NCI-H146 treated with DMSO at 0.1 percent for 48 hours (cell line): ENCODE data around the gene GPR12.
"Not testable (repeated sequence)": the region's sequence is repeated elsewhere in the genome, so short reads cannot be mapped to it uniquely, and the experiment has no call there.

ENCODE experiments used
- DNase-seq: peaks from one replicate; lab custom pipeline; 2025; ENCODE audit not compliant: unreplicated experiment; lab: John Stamatoyannopoulos, UW

GPR12 gene

DNA sequence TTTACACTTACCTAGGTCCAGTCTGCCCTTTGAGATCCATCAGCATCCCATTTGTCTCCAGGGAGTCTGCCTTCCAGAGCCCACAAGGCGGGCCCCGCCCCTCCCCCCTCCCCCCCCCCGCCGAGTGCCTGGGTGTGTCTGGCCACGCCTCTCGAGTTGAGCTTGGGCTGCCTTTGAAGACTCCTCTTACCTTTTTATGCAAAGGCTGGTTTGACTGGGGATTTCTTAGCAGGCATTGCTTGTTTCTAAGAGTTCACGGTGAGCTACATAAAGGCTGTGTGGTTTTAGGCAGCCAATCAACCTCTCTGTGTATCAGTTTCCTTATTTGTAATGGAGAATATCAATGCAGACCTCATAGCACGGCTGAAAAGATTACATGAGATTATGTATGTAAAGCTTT, 11.3 kb downstream of the GPR12 start:
- DNase-seq, result no peak

DNA sequence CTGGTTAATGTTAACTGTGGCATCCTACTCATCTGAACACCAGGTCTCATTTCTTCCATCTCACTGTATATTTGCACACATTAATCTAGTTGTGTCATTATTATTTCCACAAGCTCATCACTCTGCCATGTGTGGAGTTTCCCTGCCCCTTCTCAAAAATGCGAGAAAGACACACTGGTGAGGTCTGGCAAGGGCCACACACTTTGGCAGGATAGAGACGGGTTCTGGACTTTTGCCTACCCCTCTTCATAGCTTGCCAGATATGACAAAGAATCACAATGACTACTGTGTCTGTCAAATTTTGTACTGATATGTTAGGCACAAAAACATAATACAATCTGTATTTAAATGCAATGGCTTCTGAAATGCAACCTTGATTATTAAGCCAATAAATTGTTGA, 12.9 kb downstream of the GPR12 start:
- DNase-seq, result no peak

DNA sequence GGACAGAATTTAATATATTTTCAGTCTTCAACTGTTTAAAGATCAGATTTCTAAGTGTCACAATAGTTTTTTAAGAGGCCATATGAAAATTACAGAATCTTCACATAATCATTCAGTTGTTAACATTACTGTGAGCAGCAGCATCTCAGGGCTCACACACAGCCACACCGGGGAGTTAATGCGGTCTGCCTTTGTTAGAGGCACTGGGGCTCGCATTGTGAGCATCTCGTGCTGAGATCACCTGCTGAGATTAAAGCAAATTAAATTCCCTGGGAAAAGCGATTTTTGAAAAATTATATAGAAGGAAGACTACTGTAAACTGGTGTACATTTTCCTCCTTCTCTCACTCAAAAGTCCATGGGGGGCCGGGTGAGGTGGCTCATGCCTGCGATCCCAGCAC, 16.6 kb downstream of the GPR12 start:
- peak; percentile 45 for DNase-seq

DNA sequence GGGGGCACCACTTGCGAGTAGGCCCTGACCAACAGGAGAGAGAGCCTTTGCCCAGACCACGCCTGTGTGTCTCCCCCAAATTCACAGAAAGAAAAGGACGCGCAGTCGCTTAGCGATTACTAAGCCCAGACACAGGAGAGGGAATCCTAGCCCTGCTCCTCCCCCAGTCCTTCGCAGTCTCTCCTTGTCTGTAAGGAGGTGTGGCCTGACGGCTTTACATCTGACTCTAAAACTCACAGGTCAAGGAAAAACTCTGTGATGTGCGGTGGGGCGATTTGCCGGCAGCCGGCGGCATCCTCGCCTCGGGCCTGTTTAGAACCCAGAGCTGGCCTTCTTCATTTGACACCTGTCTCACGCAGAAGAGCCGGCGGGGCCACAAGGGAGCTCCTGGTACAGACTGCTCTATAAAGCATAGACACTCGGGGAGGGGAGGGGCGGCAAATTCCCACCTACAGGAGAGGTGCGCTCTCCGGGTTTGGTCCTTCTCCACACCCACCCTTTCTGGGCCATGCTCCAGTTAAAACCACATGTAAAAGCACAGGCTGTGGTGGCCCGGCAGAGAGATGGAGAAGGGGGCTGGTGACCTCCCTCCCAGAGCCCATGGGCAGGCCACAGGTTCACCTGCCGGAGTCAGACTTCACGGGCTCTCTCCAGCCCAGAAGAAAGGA, 17.8 kb downstream of the GPR12 start:
- DNase-seq, result no peak

DNA sequence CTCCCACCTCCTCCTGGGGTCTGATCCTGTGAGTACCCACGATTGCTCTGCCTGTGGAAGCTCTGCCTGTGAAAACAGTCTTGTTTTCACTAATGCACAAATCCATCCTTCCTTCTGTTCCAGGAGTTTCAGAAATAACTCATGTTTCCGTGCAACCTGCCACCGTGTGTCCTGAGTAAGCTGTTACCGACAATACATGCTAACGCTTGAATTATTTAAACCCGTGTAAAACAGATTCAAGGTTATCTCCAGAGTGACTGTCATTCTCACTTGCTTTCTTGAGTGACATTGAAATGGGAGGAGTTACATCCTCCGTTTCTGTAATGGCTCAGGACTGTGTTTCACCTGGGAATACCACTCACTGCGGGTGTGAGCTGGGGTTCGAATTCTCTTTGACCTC, 24.9 kb downstream of the GPR12 start:
- DNase-seq, result no peak

DNA sequence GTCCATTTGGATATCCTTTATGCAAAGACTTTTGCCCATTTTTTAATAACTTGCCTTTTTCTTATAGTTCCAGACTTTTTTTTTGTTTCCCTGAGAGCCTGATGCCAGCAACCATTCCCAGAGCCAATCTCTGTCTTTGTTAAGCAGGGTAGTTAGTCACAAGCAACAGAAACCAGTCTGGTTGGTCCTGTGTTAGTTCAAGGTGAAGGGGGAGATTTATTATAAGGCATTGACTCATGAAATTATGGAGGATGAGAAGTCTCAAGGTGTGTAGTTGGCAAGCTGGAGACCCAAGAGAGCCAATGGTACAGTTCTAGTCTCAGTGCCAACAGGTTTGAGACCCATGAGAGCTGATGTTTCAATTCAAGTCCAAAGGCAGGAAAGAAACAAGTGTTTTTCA, 33.0 kb downstream of the GPR12 start:
- DNase-seq, result peak; percentile 64

DNA sequence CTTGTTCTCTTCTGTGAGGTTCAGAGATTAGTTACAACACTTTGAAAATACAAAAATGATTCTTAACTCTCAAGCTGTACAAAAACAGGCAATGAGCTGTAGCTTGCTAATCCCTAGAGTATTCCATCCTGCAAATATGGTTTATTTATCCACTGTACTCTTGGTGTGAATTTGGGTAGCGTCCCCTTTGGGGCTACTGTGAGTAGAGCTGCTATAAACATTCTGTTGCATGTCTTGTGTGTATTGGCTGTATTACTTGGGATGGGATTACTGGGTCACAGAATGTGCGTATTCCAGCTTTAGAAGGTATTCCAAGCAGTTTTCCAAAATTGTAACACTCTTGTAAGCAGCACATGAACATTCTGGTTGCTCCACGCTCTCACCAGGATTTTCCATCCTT, 33.5 kb downstream of the GPR12 start:
- DNase-seq, result no peak

DNA sequence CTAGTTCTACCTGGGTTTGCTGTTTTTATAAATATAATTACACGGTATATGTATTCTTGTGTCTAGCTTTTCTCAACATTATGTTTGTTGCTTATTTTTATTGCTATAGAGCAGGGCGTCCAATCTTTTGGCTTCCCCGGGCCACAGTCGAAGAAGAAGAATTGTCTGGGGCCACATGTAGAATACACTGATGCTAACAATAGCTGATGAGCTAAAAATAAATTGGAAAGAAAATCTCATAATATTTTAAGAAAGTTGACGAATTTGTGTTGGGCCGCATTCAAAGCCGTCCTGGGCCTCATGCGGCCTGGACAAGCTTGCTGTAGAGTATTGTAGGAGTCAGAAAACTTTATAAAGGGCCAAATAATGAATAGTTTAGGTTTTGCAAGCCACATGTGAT, 33.9 kb downstream of the GPR12 start:
- DNase-seq, result no peak

DNA sequence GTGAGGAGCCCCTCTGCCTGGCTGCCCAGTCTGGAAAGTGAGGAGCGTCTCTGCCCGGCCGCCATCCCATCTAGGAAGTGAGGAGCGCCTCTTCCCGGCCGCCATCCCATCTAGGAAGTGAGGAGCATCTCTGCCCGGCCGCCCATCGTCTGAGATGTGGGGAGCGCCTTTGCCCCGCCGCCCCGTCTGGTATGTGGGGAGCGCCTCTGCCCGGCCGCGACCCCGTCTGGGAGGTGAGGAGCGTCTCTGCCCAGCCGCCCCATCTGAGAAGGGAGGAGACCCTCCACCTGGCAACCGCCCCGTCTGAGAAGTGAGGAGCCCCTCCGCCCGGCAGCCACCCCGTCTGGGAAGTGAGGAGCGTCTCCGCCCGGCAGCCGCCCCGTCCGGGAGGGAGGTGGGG, 37.0 kb downstream of the GPR12 start:
- DNase-seq, result not testable (repeated sequence)

DNA sequence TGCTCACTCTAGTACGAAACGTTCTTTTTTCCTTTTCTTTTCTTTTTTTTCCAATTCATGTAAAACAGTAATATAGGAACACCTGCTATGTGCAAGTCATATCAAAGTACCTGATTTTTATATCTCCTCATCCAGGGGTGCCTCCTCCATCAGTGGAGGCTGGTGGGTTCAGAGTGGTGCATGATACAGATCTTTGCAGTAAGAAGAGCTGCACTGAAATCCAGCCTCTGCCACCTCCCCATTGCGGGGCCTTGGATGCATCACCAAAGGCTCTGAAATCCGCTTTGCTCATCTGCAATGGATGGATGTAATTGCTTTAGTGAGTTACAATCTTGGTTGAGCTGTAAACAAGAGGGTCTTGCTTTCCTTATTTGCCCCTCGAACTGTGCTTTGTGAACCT, 38.3 kb downstream of the GPR12 start:
- no peak for DNase-seq

DNA sequence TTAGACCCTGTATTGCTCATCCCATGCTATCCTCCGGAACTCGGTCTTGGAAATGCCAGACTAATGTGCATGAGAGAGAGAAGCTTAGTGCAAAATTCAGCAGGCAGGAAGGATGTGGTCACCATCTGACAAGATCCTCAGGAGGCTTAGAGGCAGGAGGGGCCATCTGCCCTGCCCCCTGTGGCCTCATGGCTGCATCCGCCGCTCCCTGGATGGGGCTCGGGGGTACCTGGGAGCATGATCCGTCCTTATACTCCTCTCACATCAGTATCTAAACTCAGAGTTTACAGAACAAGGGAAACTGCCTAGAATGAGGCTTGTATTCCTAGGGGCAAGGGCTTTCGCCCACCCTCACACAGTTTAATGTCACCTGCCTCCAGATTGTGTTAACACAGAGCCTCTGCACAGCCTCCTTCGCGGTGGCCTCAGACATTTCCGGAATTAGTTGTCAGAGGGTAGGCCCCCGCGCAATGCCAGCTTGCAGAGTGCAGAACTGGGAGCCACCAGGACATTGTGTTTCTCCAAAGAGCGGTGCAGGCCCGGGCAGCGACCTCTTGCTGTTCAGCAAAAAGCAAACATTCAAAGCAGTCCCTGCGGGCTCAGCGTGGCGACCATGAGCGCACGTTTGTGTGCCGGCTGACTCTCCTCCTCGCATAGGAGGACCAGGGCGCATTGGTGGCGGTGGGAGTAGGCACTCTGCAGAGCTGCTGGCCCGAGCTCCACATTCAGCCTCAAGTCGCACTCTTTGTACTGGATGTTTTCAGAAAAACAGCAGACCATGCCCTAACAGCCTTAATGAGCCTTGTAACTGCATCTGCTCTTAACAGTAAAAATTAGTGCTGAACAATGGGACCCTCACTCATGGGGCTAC, 39.1 kb downstream of the GPR12 start:
- peak; percentile 80 for DNase-seq

DNA sequence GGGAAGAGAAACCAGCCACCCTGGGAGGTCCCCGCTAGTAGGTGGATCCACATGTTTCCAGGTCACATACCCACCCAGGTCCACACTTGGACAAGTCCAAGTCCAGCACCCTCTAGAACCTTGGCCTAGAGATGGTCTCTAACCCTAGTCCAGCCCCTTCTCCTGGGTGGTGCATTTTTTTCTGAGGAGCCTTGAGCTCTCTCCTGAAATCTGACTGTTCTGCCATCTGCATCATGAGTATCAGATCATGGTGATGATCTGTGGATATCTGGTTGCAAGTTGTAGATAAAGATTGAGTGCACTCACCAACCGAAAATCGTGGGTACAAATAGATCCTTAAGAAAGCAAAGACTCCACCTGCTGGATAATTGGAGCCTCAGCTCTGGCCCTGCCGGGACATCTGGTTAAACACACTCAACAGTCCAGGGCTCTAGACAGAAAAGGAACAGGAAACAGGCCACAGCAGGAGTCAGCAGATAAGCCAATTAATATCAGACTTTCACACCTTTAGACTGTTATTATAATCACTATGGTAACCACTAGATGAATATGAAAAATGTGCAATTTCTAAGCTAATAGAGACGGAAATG, 41.1 kb downstream of the GPR12 start:
- DNase-seq, result peak; percentile 97

DNA sequence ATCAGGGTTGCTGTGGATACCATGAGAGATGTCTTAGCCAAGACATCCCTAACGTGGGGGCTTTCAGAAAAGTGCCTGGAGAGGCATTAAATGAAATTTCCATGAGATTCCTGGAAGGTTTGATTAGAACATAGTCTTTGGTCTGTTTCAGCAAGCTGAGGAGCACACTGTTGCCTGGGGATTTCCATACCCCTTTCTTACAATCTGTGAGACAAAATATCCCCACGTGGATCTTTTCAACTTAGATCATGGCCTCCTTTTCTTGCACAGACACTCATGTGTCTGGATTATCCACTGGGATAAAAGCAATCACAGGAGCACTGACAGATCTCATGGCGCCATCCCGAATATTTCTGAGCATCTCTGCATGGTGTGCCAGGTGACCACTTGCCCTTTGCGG, 41.7 kb downstream of the GPR12 start:
- no peak for DNase-seq

DNA sequence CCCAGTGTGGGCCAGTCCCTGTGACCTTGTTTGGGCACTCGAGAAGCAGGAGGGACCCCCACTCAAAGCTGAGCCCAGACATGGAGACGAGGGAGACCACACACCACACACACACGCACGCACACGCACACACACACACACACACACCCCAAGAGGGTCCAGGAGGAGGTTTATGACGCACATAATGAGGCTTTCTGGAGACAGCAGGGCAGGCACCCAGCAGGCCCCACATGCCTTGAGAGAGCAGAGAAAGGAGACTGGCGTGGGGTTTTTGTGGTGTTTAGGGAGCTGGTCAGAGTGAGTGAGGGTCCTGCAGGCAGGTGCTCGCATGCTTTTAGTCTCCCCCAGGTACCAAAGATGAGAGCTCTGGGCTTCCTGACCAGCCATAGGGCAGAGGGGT, 42.4 kb downstream of the GPR12 start:
- no peak for DNase-seq

DNA sequence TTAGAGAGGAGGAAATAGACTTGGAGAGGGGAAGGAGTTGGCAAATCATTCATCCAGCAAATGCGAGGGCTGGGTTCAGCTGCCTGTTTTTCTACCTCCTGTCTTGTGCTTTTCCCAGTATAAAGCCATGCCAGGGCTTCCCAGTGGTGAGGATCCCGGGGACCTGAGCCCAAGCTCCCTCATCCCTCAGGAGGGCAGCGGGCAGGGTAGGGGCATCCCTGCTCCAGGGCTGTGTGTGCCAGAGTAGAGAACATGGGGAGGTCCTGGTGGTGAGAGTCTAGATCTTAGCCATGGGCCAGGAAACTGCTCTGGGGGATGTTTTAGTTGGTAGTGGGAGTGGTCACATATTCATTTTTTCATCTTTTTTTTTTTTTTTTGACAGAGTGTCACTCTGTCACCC, 43.6 kb downstream of the GPR12 start:
- no peak for DNase-seq

DNA sequence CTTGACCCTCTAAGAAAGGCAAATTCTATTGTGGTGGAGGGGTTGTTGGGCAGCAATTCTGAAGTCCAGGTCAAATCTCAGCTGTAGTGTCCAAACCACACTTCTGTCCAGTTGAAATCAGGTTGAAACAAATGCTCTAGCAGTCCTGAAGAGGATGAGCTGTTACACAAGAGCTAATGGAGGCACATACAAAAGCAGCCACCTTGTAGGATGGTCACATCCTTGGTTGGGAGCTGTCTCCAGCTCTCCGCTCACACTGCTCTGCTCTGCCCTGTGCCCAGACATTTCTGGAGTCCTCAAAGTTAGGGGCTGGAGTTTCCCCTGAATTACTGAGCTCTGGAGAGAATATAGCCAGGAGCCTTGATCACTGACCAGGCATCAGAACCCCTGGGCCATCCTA, 47.2 kb downstream of the GPR12 start:
- no peak for DNase-seq

DNA sequence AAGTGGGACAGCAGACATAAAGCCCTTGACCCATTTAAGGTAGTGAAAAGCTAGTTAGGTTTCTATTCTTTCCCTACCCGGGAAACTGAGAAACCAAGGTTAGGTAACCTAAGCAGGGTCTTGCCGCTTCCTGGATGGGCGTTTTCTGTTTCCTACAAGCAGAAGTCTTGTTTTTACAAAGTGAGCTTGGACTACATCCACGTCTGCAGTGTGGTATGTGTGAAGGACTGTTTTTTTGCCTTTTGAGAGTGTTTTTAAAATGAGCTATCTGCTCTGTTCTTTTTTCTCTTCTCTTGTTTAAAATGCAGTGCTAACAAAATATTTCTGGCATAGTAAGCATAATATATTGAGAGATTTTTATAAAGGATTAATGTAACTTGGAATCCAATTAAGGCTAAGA, 49.4 kb downstream of the GPR12 start:
- no peak for DNase-seq

DNA sequence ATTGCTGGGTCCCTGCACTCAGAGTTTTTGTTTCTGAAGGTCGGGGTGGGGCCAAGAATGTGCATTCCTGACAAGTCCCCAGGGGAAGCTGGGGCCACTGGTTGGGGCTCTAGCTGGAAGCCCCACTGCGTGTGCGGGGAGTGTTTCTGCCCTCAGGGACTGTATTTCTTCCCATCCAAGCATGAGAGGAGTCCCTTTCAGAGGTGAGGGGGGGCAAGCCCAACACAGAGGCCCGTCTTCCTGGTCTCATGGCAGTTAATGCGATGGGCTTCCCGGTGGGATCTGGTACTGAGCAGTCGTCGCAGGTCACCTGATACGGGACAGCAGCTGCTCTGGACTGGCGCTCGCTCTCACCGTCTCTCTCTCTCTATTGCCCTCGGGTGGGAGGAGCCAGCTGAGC, 50.4 kb downstream of the GPR12 start:
- no peak for DNase-seq

DNA sequence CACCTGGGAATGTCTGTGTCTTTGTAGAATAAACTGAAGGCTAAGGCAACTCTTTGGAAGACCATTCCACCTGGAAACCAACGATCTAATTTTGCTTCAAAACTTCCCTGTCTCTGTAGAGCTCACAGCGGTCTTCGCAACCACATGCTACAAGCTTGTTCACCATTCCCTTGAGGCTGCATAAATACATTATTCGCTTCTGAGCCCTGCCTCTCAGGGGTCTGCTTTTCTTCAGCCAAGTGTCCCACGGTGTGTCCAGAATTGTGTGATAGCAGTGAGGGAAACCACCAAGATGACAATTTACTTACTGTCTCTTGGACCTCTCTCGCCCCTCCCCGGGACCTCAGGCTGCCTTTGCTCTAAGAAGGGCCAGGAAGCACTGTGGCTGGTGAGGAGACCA, 51.1 kb downstream of the GPR12 start:
- no peak for DNase-seq

DNA sequence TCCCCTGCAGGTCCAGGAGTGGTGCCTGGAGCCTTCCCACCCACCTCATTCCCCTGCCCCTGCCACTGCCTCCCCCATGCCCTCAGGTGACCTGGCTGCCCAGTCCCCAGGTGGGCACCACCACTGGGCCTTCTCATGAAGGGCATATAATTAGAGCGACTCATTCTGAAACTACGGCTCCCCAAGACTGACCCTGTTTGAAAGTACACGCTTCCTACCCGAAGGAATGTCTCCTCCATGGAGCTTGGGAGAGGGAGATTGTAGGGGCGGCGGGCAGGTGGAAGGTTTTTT, 52.6 kb downstream of the GPR12 start:
- DNase-seq, result no peak

DNA sequence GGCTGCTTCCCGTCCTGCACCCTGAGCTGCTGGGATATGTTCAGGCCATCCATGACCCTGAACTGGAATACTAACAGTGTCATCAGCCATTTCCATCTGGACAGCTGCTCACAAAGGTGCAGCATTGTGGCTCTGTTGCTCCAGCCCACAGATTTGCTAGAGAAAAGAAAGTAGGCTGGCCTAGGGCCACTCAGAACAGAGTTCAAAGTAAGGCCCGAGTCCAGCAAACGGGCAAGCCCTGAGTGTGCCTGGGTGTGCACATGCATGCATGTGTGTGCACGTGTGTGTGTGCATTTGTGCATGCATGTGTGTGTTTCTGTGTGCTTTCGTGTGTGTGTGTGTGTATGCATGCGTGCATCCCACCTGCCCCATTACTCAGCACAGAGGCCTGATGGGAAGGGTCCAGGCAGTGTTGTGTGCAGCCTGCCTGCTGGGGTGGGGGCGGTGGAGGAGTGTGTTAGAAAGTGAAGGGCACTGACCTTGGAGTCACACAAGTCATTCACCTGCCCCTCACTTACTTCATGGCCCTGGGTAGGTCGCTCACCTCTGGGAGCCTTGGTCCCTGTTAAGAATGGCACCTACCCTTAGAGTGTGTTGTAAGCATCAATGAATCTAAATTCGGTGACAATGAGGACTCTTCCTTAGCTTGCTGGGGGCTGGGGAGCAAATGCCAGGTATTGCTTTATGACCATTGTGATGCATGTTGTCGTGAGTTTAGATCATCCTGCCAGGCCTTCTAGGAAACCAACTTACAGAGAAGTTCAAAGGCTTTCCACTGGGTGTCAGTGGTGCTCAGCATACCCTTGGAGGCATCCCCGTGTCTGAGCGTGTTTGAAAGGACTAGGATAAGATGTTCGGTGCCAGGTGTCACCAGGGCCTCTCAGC, 53.2 kb downstream of the GPR12 start:
- peak; percentile 73 for DNase-seq

DNA sequence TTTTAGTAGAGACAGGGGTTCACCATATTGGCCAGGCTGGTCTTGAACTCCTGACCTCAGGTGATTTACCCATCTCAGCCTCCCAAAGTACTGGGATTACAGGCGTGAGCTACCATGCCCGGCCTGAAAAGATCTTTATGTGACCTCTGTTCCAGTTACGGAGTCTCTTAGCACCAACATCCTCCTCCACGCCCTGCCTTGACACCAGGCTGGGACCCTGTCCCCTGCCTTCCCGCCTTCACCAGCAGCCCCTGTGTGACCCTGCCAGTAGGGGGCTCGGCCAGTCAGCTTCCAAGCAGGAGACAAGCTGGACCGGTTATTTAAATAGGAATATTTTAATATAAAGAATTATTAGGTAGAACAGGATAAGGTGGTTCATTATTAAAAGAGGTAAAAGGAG, 54.2 kb downstream of the GPR12 start:
- DNase-seq, result no peak
